HS-5 (cell line): ENCODE measurements around the gene CDH23.

Experiments
- DNase-seq: peaks from one replicate; pipeline ENCODE4 v3.0.0-alpha.2; 2012; ENCODE audit warnings: low read depth

The CDH23 gene

DNA sequence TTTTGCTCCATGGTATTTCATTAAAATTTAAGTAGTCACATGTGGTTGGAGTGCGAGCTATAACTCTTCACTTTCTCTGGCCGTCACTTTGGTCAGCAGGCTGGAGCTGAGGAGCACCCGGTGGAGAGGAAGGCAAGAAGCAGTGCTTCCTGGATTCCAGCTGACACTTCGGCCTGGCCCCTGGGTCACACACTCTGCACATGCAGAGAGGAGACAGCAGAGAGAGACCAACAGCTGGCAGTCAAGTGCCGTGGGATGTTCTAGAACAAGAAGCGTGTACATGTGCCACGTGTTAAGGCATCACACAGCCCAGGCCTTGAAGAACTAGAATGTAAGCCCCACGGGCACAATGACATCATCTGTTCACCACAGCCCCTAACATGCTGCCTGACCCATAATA, 424.2 kb downstream of the CDH23 start:
- no peak for DNase-seq

DNA sequence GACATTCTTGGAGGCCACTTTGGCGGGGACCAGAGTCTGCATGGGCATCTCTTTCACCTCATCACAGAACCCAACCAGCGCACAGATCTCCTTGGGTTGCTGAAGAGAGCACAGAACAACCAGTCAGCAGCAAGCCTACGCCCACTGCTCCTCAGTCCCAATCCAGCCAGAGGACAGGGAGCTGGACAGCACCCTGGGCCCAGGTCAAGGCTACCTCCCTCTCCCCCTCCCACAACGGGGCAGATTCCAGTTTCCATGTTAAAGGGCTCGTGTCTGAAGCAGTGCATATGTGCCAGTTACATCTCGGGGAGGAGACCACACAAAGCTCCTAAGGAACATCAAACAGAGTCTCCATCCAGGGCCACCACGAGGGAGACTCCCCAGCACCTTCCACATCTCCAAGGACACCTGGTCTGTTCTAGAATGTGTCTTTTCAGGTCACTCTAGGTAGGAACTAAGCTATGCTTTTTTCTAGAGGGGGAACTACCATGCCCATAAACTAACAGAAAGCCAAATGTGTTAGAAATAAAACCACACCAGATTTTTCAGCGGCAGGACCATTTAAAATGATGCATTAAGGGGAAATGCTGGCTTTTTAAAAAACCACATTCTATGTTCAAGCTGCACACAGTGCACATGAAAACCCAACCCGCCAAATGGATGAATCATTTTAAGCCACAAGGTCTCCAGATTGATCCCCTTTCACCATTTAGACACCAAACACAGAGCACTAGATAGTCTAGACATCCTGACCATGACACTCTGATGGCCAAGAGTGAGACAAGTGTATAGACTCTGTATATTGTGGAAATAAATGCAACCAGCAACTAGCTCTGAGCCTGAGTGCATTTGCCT, 425.4 kb downstream of the CDH23 start:
- DNase-seq: no peak

GRCh38 chr10:71823356-71823755, 426.6 kb downstream of the CDH23 start:
- no peak for DNase-seq

DNA sequence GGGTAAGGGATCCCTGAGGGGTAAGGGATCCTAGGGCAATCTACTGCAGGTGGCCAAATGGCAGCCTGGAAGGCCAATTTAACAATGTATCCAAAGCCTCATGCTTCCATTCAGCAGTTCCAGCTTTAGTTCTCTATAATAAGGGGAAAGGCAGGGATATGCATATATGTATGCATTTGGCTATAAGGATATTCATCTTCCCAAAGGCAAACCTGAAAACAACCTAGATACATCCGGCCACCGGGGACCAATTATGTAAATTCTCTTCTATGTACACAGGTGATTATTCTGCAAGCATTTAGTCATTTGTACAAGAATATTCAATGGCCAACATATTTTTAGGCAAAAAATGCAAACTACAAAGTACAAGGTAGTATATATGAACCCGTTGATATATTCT, 427.6 kb downstream of the CDH23 start:
- DNase-seq: no peak

DNA sequence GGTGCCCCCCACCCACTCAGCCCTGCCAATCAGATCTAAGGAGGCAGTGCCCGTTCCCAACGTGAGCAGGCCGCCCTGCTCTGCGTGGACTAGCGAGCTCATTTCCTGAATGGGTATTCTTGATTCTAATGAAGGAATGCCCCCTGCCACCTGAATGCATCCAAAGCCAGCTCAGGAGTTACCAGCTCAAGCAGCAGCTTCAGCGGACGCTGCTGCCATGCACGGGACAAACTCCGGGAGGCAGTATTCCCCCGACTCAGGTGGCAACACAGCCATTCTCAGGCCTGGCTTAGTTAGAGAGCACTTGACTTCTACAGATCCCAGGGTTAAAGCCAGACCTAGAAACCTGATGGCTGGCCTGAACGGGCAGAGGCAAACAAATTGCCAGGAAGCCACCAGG, 428.5 kb downstream of the CDH23 start:
- DNase-seq: no peak

- DNase-seq: no peak
Observed at GRCh38 chr10:71827852-71828251, 431.1 kb downstream of the CDH23 start.

GRCh38 chr10:71828702-71829101, 432.0 kb downstream of the CDH23 start:
- DNase-seq: no peak

DNA sequence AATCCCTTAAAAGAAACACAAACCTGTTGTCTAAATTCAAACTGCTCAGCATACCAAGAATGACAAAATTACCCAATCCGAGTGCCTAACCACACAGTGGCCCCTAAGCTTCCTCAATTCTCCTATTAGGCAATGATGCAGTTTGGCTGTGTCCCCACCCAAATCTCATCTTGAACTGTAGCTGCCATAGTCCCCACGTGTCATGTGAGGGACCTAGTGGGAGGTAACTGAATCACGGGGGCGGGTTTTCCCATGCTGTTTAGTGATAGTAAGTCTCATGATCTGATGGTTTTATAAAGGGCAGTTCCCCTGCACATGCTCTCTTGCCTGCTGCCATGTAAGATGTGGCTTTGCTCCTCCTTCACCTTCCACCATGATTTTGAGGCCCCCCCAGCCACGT, 432.5 kb downstream of the CDH23 start:
- DNase-seq: no peak

GRCh38 chr10:71829896-71830295, 433.2 kb downstream of the CDH23 start:
- no peak for DNase-seq

DNA sequence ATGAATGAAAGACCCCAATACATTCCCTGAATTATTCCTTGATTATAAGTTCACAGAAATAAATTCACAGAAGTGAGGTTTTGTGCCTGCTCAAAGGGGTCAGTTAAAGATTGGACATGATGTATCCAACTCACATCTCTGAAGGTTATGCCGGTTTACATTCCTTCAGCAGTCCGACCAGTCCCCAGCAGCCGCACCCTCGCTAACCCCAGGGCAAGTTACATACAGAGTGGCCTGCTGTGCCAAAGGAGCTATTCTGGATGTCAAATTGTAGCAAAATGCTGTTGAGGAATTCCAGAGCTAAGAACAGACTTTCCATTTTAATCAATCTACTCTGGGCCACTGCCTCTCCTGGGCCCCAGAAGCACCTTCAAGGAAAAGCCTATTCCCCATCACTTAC, 434.0 kb downstream of the CDH23 start:
- DNase-seq: no peak

- no peak for DNase-seq
Observed at GRCh38 chr10:71831646-71832552, 435.2 kb downstream of the CDH23 start.

DNA sequence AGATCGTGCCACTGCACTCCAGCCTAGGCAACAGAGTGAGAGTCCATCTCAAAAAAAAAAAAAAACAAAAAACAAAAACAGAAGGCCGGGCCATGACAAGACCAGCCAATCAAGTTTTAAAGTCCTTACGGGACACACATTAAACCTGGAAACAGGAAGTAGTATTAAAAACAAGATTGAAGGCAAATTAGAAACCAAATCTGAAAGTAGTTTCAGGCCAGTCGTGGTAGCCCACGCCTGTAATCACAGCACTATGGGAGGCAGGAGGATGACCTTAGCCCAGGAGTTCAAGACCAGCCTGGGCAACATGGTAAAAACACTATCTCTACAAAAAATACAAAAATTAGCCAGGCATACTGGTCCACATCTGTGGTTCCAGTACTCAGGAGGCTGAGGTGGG, 436.2 kb downstream of the CDH23 start:
- DNase-seq: no peak

- DNase-seq: no peak
Observed at GRCh38 chr10:71833451-71834342, 437.0 kb downstream of the CDH23 start.

DNA sequence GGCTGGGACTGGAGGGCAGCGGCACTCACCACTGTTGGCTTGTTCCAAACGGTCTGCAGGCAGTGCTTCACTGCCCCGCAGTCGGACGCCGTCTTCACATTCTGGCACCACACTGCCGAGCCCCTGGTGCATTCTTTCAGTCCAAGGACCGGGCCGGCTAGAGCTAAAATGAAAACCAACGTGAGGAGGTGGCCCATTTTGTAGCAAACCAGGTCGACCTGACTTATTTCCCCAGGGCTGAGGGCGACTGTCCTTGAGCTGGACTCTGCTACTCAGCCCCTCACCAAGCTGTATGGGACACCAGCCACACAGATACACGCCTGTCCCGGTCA, 437.6 kb downstream of the CDH23 start:
- DNase-seq: no peak

DNA sequence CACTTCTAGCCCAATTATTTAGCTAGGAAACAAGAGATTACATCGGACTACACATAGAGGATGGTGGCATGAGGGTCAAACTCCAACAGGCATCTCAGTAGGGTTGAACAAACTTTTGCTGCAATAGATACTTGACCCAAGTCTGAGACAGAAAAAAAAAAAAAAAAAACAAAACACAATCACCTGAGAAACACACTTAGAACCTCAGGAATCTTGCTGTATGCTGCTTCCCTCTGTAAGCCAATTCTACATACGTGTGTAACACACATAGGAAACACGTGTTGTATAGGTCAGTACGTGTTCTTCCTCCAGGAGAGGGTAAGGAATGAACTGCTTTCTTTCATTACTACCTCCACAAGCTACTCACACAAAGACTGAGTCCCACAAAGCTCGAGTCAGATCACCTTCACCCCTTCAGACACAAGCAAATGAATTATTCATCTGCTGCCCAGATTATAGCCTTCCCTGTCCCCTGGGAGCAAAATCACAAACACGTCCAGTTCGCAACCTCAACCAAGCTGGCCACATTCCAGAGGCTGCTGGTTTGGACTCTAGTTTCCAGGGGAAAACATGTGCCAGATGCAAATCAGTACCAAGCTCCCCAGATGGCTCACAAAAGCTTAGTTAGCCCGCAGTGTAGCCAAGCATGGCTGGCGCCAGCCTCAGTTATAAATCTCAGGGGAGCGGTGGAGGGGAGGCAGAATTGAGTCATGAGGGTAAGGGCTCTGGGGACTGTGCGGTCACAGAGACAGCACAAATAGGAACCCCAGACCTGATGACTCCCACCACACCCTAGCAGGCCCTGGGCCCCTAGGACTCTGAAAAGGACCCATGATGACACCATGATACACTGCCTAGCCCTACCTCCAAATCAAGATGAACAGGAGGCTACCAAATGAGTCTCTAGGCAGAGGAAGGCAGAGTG, 439.2 kb downstream of the CDH23 start:
- DNase-seq: peak; percentile 79

- DNase-seq: no peak
Observed at GRCh38 chr10:71836596-71836974, 439.9 kb downstream of the CDH23 start.

- DNase-seq: no peak
Observed at GRCh38 chr10:71837098-71837827, 440.5 kb downstream of the CDH23 start.

DNA sequence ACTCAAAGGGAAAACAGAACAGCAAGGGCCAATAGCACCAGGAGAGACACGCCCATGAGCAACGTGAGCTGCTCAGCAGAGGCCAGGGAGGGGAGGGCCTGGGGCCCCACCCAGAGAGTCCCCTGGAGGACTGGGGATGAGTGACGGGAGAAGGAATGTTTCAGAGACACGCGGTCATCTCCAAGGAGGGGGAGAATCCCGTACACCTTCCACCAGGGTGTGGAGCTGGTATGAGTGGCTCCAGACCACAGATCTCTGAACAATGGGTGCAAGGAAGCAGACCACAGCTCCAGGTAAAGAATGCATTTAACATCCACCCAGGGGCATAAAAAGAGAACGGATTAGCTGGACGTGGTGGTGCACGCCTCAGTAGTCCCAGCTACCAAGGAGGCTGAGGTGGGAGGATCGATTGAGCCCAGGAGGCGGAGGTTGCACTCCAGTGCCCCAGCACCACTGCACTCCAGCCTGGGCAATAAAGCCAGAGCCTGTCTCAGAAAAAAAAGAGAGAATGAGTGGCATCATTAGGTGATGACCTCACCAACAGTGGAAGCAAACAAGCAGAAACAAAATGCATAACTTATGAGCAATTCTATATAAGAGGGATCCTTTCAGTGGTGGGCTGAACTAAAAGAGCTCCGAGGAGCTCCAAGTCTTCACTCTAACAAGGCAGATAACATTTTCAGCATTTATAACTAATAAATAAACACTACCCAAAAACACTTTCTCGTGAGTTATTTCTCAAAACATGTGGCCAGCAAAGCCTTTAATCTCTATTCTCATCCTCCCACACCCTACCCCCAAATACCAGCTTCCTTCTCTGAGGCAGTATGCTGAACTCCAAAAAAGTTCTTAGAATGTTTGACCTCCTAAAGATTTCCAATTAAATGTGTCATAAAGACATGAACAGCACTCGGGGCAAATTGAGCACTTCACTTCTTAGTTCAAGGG, 441.8 kb downstream of the CDH23 start:
- DNase-seq: no peak
